Renal cortex interstitium (tissue), 15 donors: ENCODE results near the gene NIPAL3. TPM values are rescaled to one million over a fixed set of nuclear protein-coding genes. Genes with fewer than 3 reads are reported as not detected.

ENCODE experiments used
- DNase-seq, 11 donors: peaks; one replicate each; pipeline ENCODE4 v3.0.0-alpha.2; 2013; ENCODE audit warnings: low read depth in 9 of 11, low spot score in 4 of 11; ENCODE audit errors: extremely low read depth in 1 of 11
- long read RNA-seq, 16 experiments: transcript quantifications; one replicate each; lab custom pipeline, GENCODE V29; 2026
- polyA plus RNA-seq, 3 donors: library from polyadenylated mRNA; unstranded; fragments of 120-200 nt; gene quantifications; one replicate each; pipeline ENCODE4 v1.2.1, GENCODE V29; 2013; ENCODE audit not compliant: insufficient read length in 3 of 3

NIPAL3 gene
- polyA plus RNA-seq: 10 to 100 TPM; 19.5 to 22.3 (median 21.3) TPM
- long read RNA-seq, donor 1, partial matches to known transcripts: 0 of 2 reads
- long read RNA-seq, donor 1, other reads (novel, unspliced or antisense): 0 of 2 reads
- long read RNA-seq, donor 2, partial matches to known transcripts: 0 of 2 reads
- long read RNA-seq, donor 2, other reads (novel, unspliced or antisense): 0 of 2 reads
- long read RNA-seq, donor 3, partial matches to known transcripts: 10 of 13 reads
- long read RNA-seq, donor 3, other reads (novel, unspliced or antisense): 0 of 13 reads
- long read RNA-seq, donor 4, partial matches to known transcripts: 0 of 1 reads
- long read RNA-seq, donor 4, other reads (novel, unspliced or antisense): 0 of 1 reads
- long read RNA-seq, donor 5: 0 reads
- long read RNA-seq, donor 6, partial matches to known transcripts: 5 of 7 reads
- long read RNA-seq, donor 6, other reads (novel, unspliced or antisense): 0 of 7 reads
- long read RNA-seq, donor 7, partial matches to known transcripts: 0 of 1 reads
- long read RNA-seq, donor 7, other reads (novel, unspliced or antisense): 0 of 1 reads
- long read RNA-seq, donor 8, transcript NIPAL3-204 (12 exons, 1,711 nt): major isoform, 7 of 7 reads
- long read RNA-seq, donor 8, partial matches to known transcripts: 0 of 7 reads
- long read RNA-seq, donor 8, other reads (novel, unspliced or antisense): 0 of 7 reads
- long read RNA-seq, donor 9: 0 reads
- long read RNA-seq, donor 10, partial matches to known transcripts: 0 of 2 reads
- long read RNA-seq, donor 10, other reads (novel, unspliced or antisense): 0 of 2 reads
- long read RNA-seq, donor 11, partial matches to known transcripts: 0 of 4 reads
- long read RNA-seq, donor 11, other reads (novel, unspliced or antisense): 0 of 4 reads
- long read RNA-seq, donor 12: 0 reads
- long read RNA-seq, donor 13, partial matches to known transcripts: 0 of 7 reads
- long read RNA-seq, donor 13, other reads (novel, unspliced or antisense): 0 of 7 reads
- long read RNA-seq, donor 14, partial matches to known transcripts: 0 of 2 reads
- long read RNA-seq, donor 14, other reads (novel, unspliced or antisense): 0 of 2 reads
- long read RNA-seq, donor 15, partial matches to known transcripts: 0 of 2 reads
- long read RNA-seq, donor 15, other reads (novel, unspliced or antisense): 0 of 2 reads
- long read RNA-seq, donor 16, transcript NIPAL3-204 (12 exons, 1,711 nt): major isoform, 10 of 10 reads
- long read RNA-seq, donor 16, partial matches to known transcripts: 0 of 10 reads
- long read RNA-seq, donor 16, other reads (novel, unspliced or antisense): 0 of 10 reads

- peak; percentile 97 to 100 (median 98) for DNase-seq
These were observed at the start of gene NIPAL3 for GRCh38 chr1:24415334-24415909. TSS of gene NIPAL3 (plus strand) at chr1:24415802. CDS start at chr1:24419548, 3,746 bp downstream.

DNA sequence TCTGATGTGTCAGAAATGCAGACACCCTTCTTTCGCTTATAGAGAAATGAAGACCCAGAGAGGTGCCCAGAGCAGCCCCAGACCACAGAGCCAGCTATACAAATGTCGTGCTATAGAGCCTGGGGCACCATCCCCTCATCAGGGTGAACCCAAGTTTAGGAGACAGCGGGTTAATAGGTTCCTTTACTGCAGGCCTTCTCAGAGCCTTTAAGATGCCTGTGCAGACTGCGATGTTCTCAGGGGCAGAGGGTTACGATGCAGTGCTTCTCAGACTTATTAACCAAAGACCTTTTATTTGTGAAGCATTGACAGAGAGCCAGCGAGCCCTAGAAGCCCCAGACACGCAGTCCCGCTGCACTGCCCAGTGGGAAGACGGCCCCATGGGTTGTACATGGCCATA is 48.9 kb upstream of the NIPAL3 start:
- DNase-seq: no peak

- DNase-seq: no peak
These were observed 46.4 kb upstream of the NIPAL3 start for GRCh38 chr1:24369199-24369598.

GRCh38 chr1:24369801-24370200 is 45.8 kb upstream of the NIPAL3 start:
- DNase-seq: no peak

- no peak for DNase-seq
These were observed 42.6 kb upstream of the NIPAL3 start for GRCh38 chr1:24373044-24373443.

- DNase-seq: no peak
These were observed 41.9 kb upstream of the NIPAL3 start for GRCh38 chr1:24373710-24374109.

GRCh38 chr1:24374891-24375786 is 40.5 kb upstream of the NIPAL3 start:
- no peak for DNase-seq

- DNase-seq: no peak
These were observed 35.8 kb upstream of the NIPAL3 start for GRCh38 chr1:24379733-24380315.

GRCh38 chr1:24380508-24380907 is 35.1 kb upstream of the NIPAL3 start:
- DNase-seq: no peak

GRCh38 chr1:24381256-24381655 is 34.3 kb upstream of the NIPAL3 start:
- no peak for DNase-seq

GRCh38 chr1:24382165-24382577 is 33.4 kb upstream of the NIPAL3 start:
- DNase-seq: no peak

DNA sequence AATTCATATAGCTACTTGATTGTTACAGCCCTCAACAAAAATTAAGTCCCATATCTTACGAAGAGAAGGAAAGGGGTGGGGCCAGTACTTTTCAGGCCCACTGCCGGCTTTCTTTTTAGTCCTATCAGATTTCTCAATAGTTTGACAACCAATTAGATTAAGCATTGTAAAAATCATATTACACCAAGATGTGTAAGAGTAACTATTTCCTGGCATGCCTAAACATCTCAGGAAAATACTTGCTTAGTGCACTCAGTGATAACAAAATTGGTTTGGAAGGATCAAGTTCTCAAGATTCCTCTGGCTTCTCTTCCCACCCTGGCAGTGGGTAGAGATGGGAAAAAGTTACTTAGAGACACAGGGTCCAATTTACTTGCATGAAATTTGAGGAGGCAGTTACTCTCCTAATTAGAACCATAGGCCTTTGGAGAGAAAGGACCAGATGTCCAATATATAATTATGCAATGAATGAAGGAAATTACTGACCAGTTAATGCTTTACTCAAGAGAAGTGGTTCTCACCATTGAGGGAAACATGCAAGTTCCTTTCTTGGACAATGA is 32.1 kb upstream of the NIPAL3 start:
- no peak for DNase-seq

DNA sequence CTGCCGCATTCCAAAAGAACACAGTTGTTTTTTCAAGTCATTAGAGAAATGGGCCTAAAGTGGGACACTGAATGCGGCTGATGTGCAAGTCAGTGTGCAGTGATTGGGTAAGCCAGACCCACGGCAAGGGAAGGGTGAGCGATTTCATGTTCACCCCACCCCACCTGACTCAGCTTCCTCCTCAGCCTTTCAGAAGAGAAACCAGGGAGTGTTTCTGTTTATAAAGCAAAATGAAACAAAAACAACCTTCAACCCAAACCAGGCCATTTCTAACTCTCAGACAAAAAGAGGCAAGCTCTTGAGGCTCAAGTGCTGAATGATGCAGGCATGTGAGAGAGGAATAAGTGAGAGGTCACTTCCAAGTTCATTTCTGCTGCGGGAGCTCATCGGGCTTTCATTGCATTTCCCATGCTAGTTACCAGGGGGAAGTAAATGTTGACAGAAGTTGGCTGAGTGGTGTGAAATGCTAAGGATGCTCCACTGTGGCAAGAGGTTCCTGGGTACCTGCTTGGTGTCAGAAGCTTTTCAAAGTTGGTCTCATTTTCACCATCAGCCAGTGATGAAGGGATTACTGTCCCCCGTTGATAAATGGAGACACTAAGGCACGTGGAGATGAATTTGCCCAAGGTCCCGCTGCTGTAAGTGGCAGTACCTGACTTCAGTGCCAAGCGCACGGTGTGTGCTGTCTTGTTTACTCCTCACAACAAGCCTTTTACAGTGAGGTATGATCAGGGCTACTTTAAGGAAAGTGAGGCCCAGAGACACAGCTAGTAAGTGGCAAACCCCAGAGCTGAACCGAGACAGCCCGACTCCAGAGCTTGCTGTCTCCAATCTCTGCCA is 31.1 kb upstream of the NIPAL3 start:
- DNase-seq: no peak

- DNase-seq: no peak
These were observed 30.3 kb upstream of the NIPAL3 start for GRCh38 chr1:24385160-24385940.

GRCh38 chr1:24386241-24386640 is 29.4 kb upstream of the NIPAL3 start:
- DNase-seq: no peak

GRCh38 chr1:24386931-24387330 is 28.7 kb upstream of the NIPAL3 start:
- DNase-seq: no peak
